Activated CD4-positive, alpha-beta memory T cell treated with anti-CD3 and anti-CD28 coated beads, Interleukin-2, amount 10 ng/mL, durations not matched to agents 7 days and 5 days (primary cell): ENCODE measurements around the gene KDF1. TPM values are rescaled to one million over a fixed set of nuclear protein-coding genes. Genes with fewer than 3 reads are reported as not detected.

Experiments
- CTCF ChIA-PET: fragments of 350-600 bp; sonication (Branson Sonifier 250); formaldehyde crosslinking; loops from one replicate; lab custom pipeline; 2021; ENCODE audit warnings: antibody characterized with exemption, inconsistent platforms; lab: Charles Lee
- POLR2A ChIA-PET: fragments of 350-600 bp; sonication (Branson Sonifier 250); formaldehyde crosslinking; loops from one replicate; lab custom pipeline; 2021; ENCODE audit warnings: antibody characterized with exemption; lab: Charles Lee
- DNase-seq: peaks from one replicate; pipeline ENCODE4 v3.0.0-alpha.2; 2020
- H3K27ac Mint-ChIP-seq: one replicate; pipeline ENCODE4 v1.8.0; 2021; ENCODE audit warnings: mild to moderate bottlenecking, mixed read lengths
- H3K27me3 Mint-ChIP-seq: one replicate; pipeline ENCODE4 v1.8.0; 2021; ENCODE audit warnings: mixed read lengths
- H3K36me3 Mint-ChIP-seq: one replicate; pipeline ENCODE4 v1.8.0; 2021; ENCODE audit warnings: low read depth, mixed read lengths
- H3K4me1 Mint-ChIP-seq: one replicate; pipeline ENCODE4 v1.8.0; 2021; ENCODE audit warnings: mixed read lengths
- H3K4me3 Mint-ChIP-seq: one replicate; pipeline ENCODE4 v1.8.0; 2021; ENCODE audit warnings: mild to moderate bottlenecking, mixed read lengths
- H3K9me3 Mint-ChIP-seq: one replicate; pipeline ENCODE4 v1.8.0; 2021; ENCODE audit warnings: mixed read lengths
- total RNA-seq, 2 experiments: library from RNA; stranded (reverse); gene quantifications; one replicate each; pipeline ENCODE4 v1.2.3, GENCODE V29; 2021

The KDF1 gene
- total RNA-seq: under 1 TPM in 1 of 2 experiments, not detected in 1; 0.13 TPM

- POLR2A ChIA-PET: interaction anchor here (0.6 to 1.4 kb wide), 3 partner anchors 14 to 306 kb away, joined by 3 to 4 read pairs (median 3); no protein-coding TSS in a partner anchor
Observed at GRCh38 chr1:26959722-26960624, at the start of gene KDF1. TSS of gene KDF1 (minus strand) at chr1:26960468. CDS start at chr1:26952380, 8,088 bp downstream.

GRCh38 chr1:27009601-27010197 lies 49.4 kb upstream of the KDF1 start:
- CTCF ChIA-PET: interaction anchor here (1.4 kb wide), 1 partner anchor 11 kb away, joined by 4 read pairs; no protein-coding TSS in a partner anchor

More at GRCh38 chr1:26959722-26960624, at the start of gene KDF1:
- CTCF ChIA-PET: interaction anchor here (0.6 kb wide), 1 partner anchor 91 kb away, joined by 3 read pairs; no protein-coding TSS in a partner anchor
- no peak within 1 kb of the TSS for H3K27ac Mint-ChIP-seq
- DNase-seq: peak; percentile 29
- peaks cover 4% of the 10 kb centered on the region for H3K9me3 Mint-ChIP-seq
- no peaks in the 10 kb centered on the region for H3K36me3 Mint-ChIP-seq
- H3K4me1 Mint-ChIP-seq: peaks cover 8% of the 10 kb centered on the region
- peaks cover 50% of the 10 kb centered on the region for H3K27me3 Mint-ChIP-seq
- peak within 1 kb of the TSS; percentile 55 for H3K4me3 Mint-ChIP-seq

DNA sequence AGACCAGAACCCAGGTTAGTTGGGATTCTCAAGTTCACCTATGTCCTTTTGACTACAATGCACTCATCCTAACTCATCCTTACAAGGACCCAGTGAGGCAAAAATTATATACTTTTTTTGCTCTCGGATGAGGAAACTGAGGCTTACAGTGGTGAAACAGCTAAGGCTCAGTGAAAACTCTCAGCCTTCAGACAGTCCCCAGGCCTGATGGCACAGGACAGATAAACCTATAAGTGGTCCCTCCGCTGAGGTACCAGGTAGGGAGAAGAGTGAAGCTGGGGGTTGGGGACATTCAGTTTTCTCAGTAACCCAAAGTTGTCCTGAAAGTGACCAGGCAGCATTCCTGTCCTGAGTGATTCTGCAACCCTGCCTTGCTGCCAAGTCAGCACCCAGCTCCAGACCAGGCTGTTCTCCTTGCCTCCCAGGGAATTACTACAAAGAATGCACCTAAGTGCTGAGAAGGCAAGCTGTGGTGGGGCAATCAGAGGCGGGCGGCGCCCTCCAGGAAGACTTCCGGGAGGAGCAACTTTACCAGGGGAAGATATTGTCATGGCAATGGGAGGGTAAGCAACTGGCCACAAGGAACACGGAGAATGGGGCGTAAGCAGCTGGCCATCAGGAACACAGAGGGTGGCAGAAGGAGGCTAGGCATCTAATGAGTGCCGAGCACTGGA lies 47.8 kb upstream of the KDF1 start:
- POLR2A ChIA-PET: no interaction called here
- H3K27ac Mint-ChIP-seq: no peak overlapping the region
- no peak overlapping the region for H3K4me3 Mint-ChIP-seq
- peaks cover 6% of the 10 kb centered on the region for H3K4me1 Mint-ChIP-seq
- no peaks in the 10 kb centered on the region for H3K36me3 Mint-ChIP-seq
- H3K27me3 Mint-ChIP-seq: peaks cover 24% of the 10 kb centered on the region
- DNase-seq: no peak
- CTCF ChIA-PET: interaction anchor here (0.6 kb wide), 1 partner anchor 10 kb away, joined by 3 read pairs; no protein-coding TSS in a partner anchor
- H3K9me3 Mint-ChIP-seq: no peaks in the 10 kb centered on the region

More at GRCh38 chr1:27009601-27010197, 49.4 kb upstream of the KDF1 start:
- Mint-ChIP-seq H3K27ac (no peak overlapping the region), H3K4me3 (no peak overlapping the region), H3K27me3 (peaks cover 28% of the 10 kb centered on the region), H3K36me3 (no peaks in the 10 kb centered on the region), H3K9me3 (no peaks in the 10 kb centered on the region), H3K4me1 (peaks cover 7% of the 10 kb centered on the region)
- no peak for DNase-seq
- POLR2A ChIA-PET: no interaction called here

- ChIA-PET CTCF (interaction anchor here (1.3 kb wide), 1 partner anchor 39 kb away, joined by 3 read pairs; no protein-coding TSS in a partner anchor), POLR2A (interaction anchor here (0.6 kb wide), 1 partner anchor 278 kb away, joined by 5 read pairs; no protein-coding TSS in a partner anchor)
- DNase-seq: no peak
- no peak overlapping the region for H3K4me3 Mint-ChIP-seq
- H3K36me3 Mint-ChIP-seq: no peaks in the 10 kb centered on the region
- peaks cover 1% of the 10 kb centered on the region for H3K4me1 Mint-ChIP-seq
- peaks cover 17% of the 10 kb centered on the region for H3K27me3 Mint-ChIP-seq
- no peak overlapping the region for H3K27ac Mint-ChIP-seq
- H3K9me3 Mint-ChIP-seq: no peaks in the 10 kb centered on the region
Observed at GRCh38 chr1:27006683-27007082, 46.4 kb upstream of the KDF1 start.

GRCh38 chr1:27005648-27006496 lies 45.6 kb upstream of the KDF1 start:
- Mint-ChIP-seq H3K27ac (no peak overlapping the region), H3K27me3 (peaks cover 13% of the 10 kb centered on the region), H3K4me3 (no peak overlapping the region), H3K4me1 (peaks cover 3% of the 10 kb centered on the region), H3K9me3 (no peaks in the 10 kb centered on the region), H3K36me3 (no peaks in the 10 kb centered on the region)
- no peak for DNase-seq
- CTCF ChIA-PET: interaction anchor here (1.3 kb wide), 1 partner anchor 40 kb away, joined by 3 read pairs; no protein-coding TSS in a partner anchor
- POLR2A ChIA-PET: no interaction called here

- H3K27me3 Mint-ChIP-seq: peaks cover 14% of the 10 kb centered on the region
- H3K4me1 Mint-ChIP-seq: peaks cover 3% of the 10 kb centered on the region
Observed at GRCh38 chr1:27005166-27005530, 44.9 kb upstream of the KDF1 start.

DNA sequence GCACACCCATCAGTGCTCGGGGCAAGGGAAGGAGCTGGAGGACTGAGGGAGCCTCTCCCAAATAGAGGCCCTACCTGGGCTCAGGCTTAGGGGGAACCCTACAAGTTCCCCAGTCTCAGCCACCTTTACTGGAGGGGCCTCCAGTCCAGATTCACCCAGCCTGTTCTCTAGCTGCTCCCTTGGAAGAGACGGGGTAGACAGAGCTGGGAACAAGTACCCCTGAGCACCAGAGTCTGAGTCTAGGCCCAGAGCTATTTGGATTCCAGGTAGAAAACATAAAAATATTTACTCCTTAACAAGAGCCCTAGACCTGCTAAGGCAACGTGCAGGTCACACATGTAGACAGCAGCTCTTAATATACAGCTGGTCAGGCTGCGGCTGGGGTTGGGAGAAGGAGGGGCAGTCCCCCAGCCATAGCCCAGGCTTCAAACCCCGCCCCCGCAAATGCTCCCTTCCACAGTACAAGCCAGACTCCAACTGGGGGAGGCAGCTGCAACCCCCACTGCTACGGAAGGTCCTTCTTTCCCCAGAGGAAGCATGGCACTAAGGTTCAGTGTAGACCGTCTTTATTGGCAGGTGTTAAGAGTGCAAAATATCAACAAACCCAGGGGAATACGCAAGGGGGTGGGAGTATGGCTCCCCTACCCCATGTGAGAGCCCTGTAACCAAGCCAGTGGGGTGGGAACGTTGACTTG lies 44.4 kb upstream of the KDF1 start:
- no peak for DNase-seq
- no peak overlapping the region for H3K27ac Mint-ChIP-seq
- CTCF ChIA-PET: no interaction called here
- no peak overlapping the region for H3K4me3 Mint-ChIP-seq
- H3K27me3 Mint-ChIP-seq: peaks cover 8% of the 10 kb centered on the region
- H3K9me3 Mint-ChIP-seq: no peaks in the 10 kb centered on the region
- POLR2A ChIA-PET: no interaction called here
- peaks cover 3% of the 10 kb centered on the region for H3K4me1 Mint-ChIP-seq
- no peaks in the 10 kb centered on the region for H3K36me3 Mint-ChIP-seq

More at GRCh38 chr1:27005166-27005530, 44.9 kb upstream of the KDF1 start:
- POLR2A ChIA-PET: no interaction called here
- H3K9me3 Mint-ChIP-seq: no peaks in the 10 kb centered on the region
- DNase-seq: no peak
- no peak overlapping the region for H3K27ac Mint-ChIP-seq
- CTCF ChIA-PET: no interaction called here
- H3K4me3 Mint-ChIP-seq: no peak overlapping the region
- no peaks in the 10 kb centered on the region for H3K36me3 Mint-ChIP-seq

- no peaks in the 10 kb centered on the region for H3K36me3 Mint-ChIP-seq
- no peaks in the 10 kb centered on the region for H3K9me3 Mint-ChIP-seq
- no peak overlapping the region for H3K27ac Mint-ChIP-seq
- DNase-seq: no peak
- no peak overlapping the region for H3K4me3 Mint-ChIP-seq
- CTCF ChIA-PET: no interaction called here
- peaks cover 3% of the 10 kb centered on the region for H3K4me1 Mint-ChIP-seq
- peaks cover 8% of the 10 kb centered on the region for H3K27me3 Mint-ChIP-seq
- POLR2A ChIA-PET: no interaction called here
Observed at GRCh38 chr1:27003745-27004470, 43.6 kb upstream of the KDF1 start.

- Mint-ChIP-seq H3K27me3 (peaks cover 14% of the 10 kb centered on the region), H3K4me3 (no peak overlapping the region), H3K9me3 (no peaks in the 10 kb centered on the region), H3K4me1 (peaks cover 6% of the 10 kb centered on the region), H3K36me3 (no peaks in the 10 kb centered on the region), H3K27ac (no peak overlapping the region)
- DNase-seq: no peak
- CTCF ChIA-PET: interaction anchor here (1.1 kb wide), 1 partner anchor 43 kb away, joined by 3 read pairs; no protein-coding TSS in a partner anchor
- POLR2A ChIA-PET: no interaction called here
Observed at GRCh38 chr1:27001570-27002360, 41.5 kb upstream of the KDF1 start.

DNA sequence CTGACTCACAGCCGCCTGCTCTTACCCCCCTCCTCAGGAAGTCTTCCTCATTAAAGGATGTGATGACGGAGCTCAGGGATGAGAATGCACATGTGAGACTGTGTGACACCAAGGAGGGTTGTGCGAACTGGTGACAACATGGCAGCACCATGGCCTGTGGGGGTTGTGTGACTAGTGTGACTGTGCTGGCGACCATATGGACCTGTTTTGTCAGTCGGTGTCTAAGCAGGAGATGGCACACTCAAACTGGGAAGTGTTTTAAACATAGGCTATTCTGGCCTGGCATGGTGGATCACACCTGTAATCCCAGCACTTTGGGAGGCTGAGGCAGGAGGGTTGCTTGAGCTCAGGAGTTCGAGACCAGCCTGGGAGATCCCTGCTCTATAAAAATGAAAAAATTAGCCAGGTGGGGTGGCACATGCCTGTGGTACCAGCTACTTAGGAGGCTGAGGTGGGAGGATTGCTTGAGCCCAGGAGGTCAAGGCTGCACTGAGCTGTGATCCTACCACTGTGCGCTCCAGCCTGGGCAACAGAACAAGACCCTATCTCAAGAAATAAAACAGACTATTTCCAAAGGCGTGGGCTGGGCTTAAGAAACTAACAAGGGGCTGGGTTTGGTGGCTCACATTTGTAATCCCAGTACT lies 40.7 kb upstream of the KDF1 start:
- no peak overlapping the region for H3K27ac Mint-ChIP-seq
- H3K36me3 Mint-ChIP-seq: no peaks in the 10 kb centered on the region
- CTCF ChIA-PET: interaction anchor here (0.5 to 1.1 kb wide), 2 partner anchors 44 to 638 kb away, joined by 3 read pairs; no protein-coding TSS in a partner anchor
- peaks cover 22% of the 10 kb centered on the region for H3K27me3 Mint-ChIP-seq
- no peak for DNase-seq
- H3K4me3 Mint-ChIP-seq: no peak overlapping the region
- H3K4me1 Mint-ChIP-seq: peaks cover 6% of the 10 kb centered on the region
- H3K9me3 Mint-ChIP-seq: no peaks in the 10 kb centered on the region
- POLR2A ChIA-PET: no interaction called here
